Transverse colon (tissue), 4 donors: ENCODE results near the gene ACSS2. TPM values are rescaled to one million over a fixed set of nuclear protein-coding genes. Genes with fewer than 3 reads are reported as not detected.
A peak's percentile ranks its signal among the peaks of the same experiment; 100 is the strongest.

ENCODE experiments used
- DNase-seq: peaks from one replicate; pipeline ENCODE4 v3.0.0-alpha.2; 2019
- H3K27ac ChIP-seq, 4 donors: fragments of 200-600 bp; sonication (generic); 2 replicates each; pipeline ENCODE4 v1.5.1; 2016 to 2018; ENCODE audit warnings: inconsistent platforms in 4 of 4
- H3K27me3 ChIP-seq: fragments of 200-600 bp; sonication (generic); 2 replicates; pipeline ENCODE4 v1.5.1; 2017; ENCODE audit warnings: inconsistent platforms
- H3K36me3 ChIP-seq, 4 donors: fragments of 200-600 bp; sonication (generic); 2 replicates each; pipeline ENCODE4 v1.5.1; 2017 to 2019; ENCODE audit warnings: inconsistent platforms in 4 of 4
- H3K4me1 ChIP-seq, 4 donors: fragments of 200-600 bp; sonication (generic); 2 replicates each; pipeline ENCODE4 v1.5.1; 2017 to 2020; ENCODE audit warnings: inconsistent platforms in 4 of 4
- H3K4me3 ChIP-seq, 4 donors: fragments of 200-600 bp; sonication (generic); 1 replicate in 1 of 4; 2 replicates in 3 of 4; pipeline versions ENCODE4 v1.5.1 to v1.6.1; 2017 to 2019; ENCODE audit warnings: inconsistent platforms in 4 of 4
- H3K9me3 ChIP-seq, 2 donors: fragments of 200-600 bp; sonication (generic); 2 replicates each; pipeline ENCODE4 v1.5.1; 2017 to 2019; ENCODE audit warnings: inconsistent platforms in 2 of 2
- EP300 ChIP-seq: sonication (generic); formaldehyde crosslinking; IDR thresholded peaks from one replicate; pipeline ENCODE4 v1.6.1; 2017; ENCODE audit warnings: antibody characterized with exemption, low read depth
- POLR2A ChIP-seq: fragments of 450-650 bp; IDR thresholded peaks from one replicate; pipeline ENCODE4 v1.6.1; 2016; ENCODE audit warnings: antibody characterized with exemption, mild to moderate bottlenecking, moderate library complexity
- POLR2AphosphoS5 ChIP-seq, 3 donors: sonication (generic); formaldehyde crosslinking; IDR thresholded peaks; one replicate each; pipeline ENCODE4 v1.6.1; 2016; ENCODE audit warnings: antibody characterized with exemption in 3 of 3
- WGBS, 2 donors: methylation state at CpG; one replicate each; pipeline ENCODE4 v1.1.5; 2018; ENCODE audit warnings: low coverage in 1 of 2; 5-methylcytosine and 5-hydroxymethylcytosine counted together
- in situ Hi-C, 4 donors: fragments of 200-750 bp; cut with MboI; loops; one replicate each; pipeline versions ENCODE4 v1.15.0 to v1.15.1; 2017; ENCODE audit warnings: low sequenced_read_pairs in 3 of 4, low pct_ligation_motif_present in 1 of 4, low pct_unique_long_range_greater_than_20kb in 1 of 4
- intact Hi-C: fragments of 100-400 bp; cut with DNase I; formaldehyde crosslinking; loops from one replicate; pipeline ENCODE4 v1.15.1; 2023; ENCODE audit warnings: low total_unique reads
- total RNA-seq, 4 donors: library from RNA; depleted of rRNA; stranded (reverse); fragments of >200 nt; gene quantifications; one replicate each; pipeline ENCODE4 v1.1.0, GENCODE V29; 2016
- TF ChIP-seq, protein P1 (sequence below), 5 experiments: fragments of 200-600 bp in 3 of 5; fragments of 450-650 bp in 2 of 5; sonication (generic) in 3 of 5; IDR thresholded peaks; 1 replicate in 2 of 5; 2 replicates in 3 of 5; pipeline ENCODE4 v1.5.1; 2016 to 2017; ENCODE audit warnings: antibody characterized with exemption in 5 of 5, inconsistent platforms in 3 of 5, mild to moderate bottlenecking in 2 of 5, moderate library complexity in 1 of 5

The ACSS2 gene
- total RNA-seq, 4 donors from 2014 or later = 257 to 393 (median 359) TPM

DNA sequence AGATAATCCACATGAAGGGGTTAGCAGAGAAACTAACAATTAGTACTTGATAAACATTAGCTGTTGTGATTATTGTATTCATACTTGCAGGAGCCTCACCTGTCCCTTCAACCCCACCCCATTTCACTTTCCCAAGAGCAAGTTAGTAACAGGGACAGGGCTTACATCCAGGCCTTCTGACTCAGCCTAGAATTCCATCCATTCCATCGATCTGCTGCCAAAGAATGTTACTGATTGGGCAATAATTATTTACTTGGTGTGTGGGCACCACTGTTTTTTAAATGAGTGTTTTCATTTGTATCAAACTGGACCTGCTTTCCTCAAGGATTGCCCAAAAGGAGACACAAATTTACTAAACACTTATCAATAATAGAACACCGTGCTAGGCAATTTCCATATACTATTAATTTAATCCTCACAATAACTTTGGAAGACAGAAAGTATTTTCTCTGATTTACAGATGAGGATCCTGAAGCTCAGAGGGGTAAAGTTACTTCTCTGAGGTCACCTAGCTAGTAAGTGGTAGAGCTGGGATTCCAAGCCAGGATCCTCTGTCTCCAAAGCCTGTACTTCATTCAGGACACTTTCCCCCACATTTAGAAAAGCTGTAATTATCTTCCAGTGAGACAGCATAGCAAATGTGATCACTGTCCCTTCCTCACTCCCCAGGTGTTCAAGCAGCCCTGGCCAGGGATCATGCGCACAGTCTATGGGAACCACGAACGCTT is 46.4 kb downstream of the ACSS2 start:
- H3K36me3 ChIP-seq = peaks cover 0 to 43% (median 18%) of the 10 kb centered on the region in 4 donors

DNA sequence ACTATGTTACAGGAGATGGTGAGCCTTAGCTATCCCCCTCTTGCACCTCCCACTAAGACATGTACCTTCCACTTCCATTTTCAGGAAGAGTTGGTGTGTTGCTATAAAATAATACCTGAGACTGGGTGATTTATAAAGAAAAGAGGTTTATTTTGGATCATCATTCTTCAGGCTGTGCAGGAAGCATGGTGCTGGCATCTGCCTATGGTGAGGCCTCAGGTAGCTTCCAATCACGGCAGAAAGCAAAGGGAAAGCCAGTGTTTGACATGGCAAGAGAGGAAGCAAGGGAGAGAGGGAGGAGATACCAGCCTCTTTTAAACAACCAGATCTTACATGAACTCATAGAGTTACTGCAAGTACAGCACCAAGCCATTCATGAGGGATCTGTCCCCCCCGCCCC is 47.0 kb downstream of the ACSS2 start:
- Histone ChIP-seq H3K9me3 (no peaks in the 10 kb centered on the region), H3K4me1 (no peaks in the 10 kb centered on the region), H3K36me3 (peaks cover 0 to 47% (median 18%) of the 10 kb centered on the region in 4 donors), H3K4me3 (no peak overlapping the region), H3K27ac (no peak overlapping the region), H3K27me3 (no peaks in the 10 kb centered on the region)
- 86% methylated on average over 2 of the region's 2 CpGs; no CpG with 5 or more reads in 1 of the 2 donors for WGBS, 2 donors
- in situ Hi-C loops = no loop called here
- TF ChIP-seq POLR2A = no peak
- TF ChIP-seq, protein P1, sequence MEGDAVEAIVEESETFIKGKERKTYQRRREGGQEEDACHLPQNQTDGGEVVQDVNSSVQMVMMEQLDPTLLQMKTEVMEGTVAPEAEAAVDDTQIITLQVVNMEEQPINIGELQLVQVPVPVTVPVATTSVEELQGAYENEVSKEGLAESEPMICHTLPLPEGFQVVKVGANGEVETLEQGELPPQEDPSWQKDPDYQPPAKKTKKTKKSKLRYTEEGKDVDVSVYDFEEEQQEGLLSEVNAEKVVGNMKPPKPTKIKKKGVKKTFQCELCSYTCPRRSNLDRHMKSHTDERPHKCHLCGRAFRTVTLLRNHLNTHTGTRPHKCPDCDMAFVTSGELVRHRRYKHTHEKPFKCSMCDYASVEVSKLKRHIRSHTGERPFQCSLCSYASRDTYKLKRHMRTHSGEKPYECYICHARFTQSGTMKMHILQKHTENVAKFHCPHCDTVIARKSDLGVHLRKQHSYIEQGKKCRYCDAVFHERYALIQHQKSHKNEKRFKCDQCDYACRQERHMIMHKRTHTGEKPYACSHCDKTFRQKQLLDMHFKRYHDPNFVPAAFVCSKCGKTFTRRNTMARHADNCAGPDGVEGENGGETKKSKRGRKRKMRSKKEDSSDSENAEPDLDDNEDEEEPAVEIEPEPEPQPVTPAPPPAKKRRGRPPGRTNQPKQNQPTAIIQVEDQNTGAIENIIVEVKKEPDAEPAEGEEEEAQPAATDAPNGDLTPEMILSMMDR (IDR thresholded peaks at IDR 0.05) = no peak
- no peak for TF ChIP-seq EP300
- TF ChIP-seq POLR2AphosphoS5 (IDR thresholded peaks at IDR 0.05) = no peak
- intact Hi-C loops = no loop called here
- no peak for DNase-seq

More for the DNA sequence above, 46.4 kb downstream of the ACSS2 start:
- no peak for DNase-seq
- whole genome bisulfite sequencing, 2 donors = 83 to 87% methylated on average over 1 to 5 of the region's 5 CpGs
- Histone ChIP-seq H3K9me3 (no peaks in the 10 kb centered on the region), H3K4me1 (peaks cover 0 to 6% (median 2%) of the 10 kb centered on the region in 4 donors), H3K27me3 (no peaks in the 10 kb centered on the region), H3K4me3 (no peak overlapping the region), H3K27ac (no peak overlapping the region)
- TF ChIP-seq, protein P1 (IDR thresholded peaks at IDR 0.05) = no peak
- TF ChIP-seq POLR2AphosphoS5 (IDR thresholded peaks at IDR 0.05) = peak in 1 of 3 donors; percentile 16
- no peak for TF ChIP-seq EP300
- TF ChIP-seq POLR2A = no peak
- intact Hi-C loops (no loop called here), in situ Hi-C loops (no loop called here)

DNA sequence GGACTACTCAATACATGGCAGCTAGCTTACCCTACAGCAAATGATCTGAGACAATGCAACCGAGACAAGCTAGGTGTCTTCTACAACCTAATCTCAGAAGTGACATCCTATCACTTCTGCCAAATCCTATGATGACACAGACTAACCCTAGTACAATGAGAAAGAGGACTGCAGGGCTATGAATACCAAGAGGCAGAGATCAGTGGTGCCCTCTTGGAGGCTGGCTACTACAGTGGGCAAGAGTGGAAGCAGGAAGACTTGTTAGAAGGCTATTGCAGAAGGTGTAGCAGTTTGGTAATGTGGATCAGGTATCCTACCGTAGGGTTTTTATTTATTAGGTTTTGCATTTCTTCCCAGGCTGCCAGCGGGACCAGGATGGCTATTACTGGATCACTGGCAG is 48.9 kb downstream of the ACSS2 start:
- H3K27ac ChIP-seq = no peak overlapping the region
- DNase-seq = no peak
- H3K36me3 ChIP-seq = peaks cover 0 to 47% (median 21%) of the 10 kb centered on the region in 4 donors
- H3K4me1 ChIP-seq = no peaks in the 10 kb centered on the region
- intact Hi-C loops (no loop called here), in situ Hi-C loops (no loop called here)
- TF ChIP-seq EP300 (no peak), POLR2AphosphoS5 (IDR thresholded peaks at IDR 0.05) (no peak), POLR2A (no peak)
- TF ChIP-seq, protein P1 (IDR thresholded peaks at IDR 0.05) = no peak
- WGBS, 2 donors = 90 to 94% methylated on average over 2 to 3 of the region's 3 CpGs
- no peak overlapping the region for H3K4me3 ChIP-seq
- no peaks in the 10 kb centered on the region for H3K27me3 ChIP-seq
- H3K9me3 ChIP-seq = no peaks in the 10 kb centered on the region

DNA sequence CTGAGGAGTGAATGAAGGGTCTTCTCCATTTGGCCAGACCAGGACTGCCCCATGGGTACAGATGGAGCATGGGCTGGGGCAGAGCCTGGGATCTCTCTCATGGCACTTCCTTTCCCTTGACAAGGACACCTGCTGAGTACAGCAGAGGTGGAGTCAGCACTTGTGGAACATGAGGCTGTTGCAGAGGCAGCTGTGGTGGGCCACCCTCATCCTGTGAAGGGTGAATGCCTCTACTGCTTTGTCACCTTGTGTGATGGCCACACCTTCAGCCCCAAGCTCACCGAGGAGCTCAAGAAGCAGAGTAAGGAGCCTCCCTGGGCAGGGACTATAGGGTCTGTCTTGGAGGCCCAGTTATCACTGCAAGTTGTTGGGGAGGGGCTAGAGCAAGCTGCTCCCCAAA is 49.6 kb downstream of the ACSS2 start:
- Histone ChIP-seq H3K9me3 (no peaks in the 10 kb centered on the region), H3K27ac (no peak overlapping the region), H3K4me3 (no peak overlapping the region), H3K4me1 (no peaks in the 10 kb centered on the region), H3K36me3 (peaks cover 0 to 46% (median 18%) of the 10 kb centered on the region in 4 donors), H3K27me3 (no peaks in the 10 kb centered on the region)
- 75% methylated on average over 1 of the region's 1 CpG; no CpG with 5 or more reads in 1 of the 2 donors for WGBS, 2 donors
- no peak for DNase-seq
- in situ Hi-C loops (no loop called here), intact Hi-C loops (no loop called here)
- TF ChIP-seq EP300 = no peak
- TF ChIP-seq POLR2AphosphoS5 (IDR thresholded peaks at IDR 0.05) = no peak
- TF ChIP-seq, protein P1 (IDR thresholded peaks at IDR 0.05) = no peak
- no peak for TF ChIP-seq POLR2A
